SU-DHL-6 (cell line): ENCODE results near the gene COL25A1.

Experiments used
- H2AFZ ChIP-seq: fragments of 200-600 bp; sonication (generic); 2 replicates; pipeline ENCODE4 v1.6.1; 2014; ENCODE audit warnings: low read depth, mild to moderate bottlenecking, moderate library complexity, mixed read lengths, antibody characterized with exemption, low read length; ENCODE audit not compliant: severe bottlenecking
- H3F3A ChIP-seq: fragments of 200-600 bp; shearing (Covaris generic); 2 replicates; pipeline ENCODE4 v1.6.0; 2016; ENCODE audit warnings: antibody characterized with exemption, mild to moderate bottlenecking; ENCODE audit not compliant: insufficient read depth
- H3K27ac ChIP-seq: fragments of 200-600 bp; sonication (generic); 2 replicates; pipeline ENCODE4 v1.5.1; 2016; ENCODE audit warnings: low read depth, mild to moderate bottlenecking, low read length, moderate library complexity, mixed read lengths
- H3K27me3 ChIP-seq: fragments of 200-600 bp; sonication (generic), shearing (Covaris generic); 2 replicates; pipeline ENCODE4 v1.6.0; 2014; ENCODE audit warnings: mild to moderate bottlenecking, low read length
- H3K36me3 ChIP-seq: fragments of 200-600 bp; sonication (generic); 2 replicates; pipeline ENCODE4 v1.6.1; 2014; ENCODE audit warnings: mild to moderate bottlenecking, low read length, mixed read lengths
- H3K4me2 ChIP-seq: fragments of 300-600, 200-600 bp; shearing (Covaris generic), sonication (generic); 2 replicates; pipeline ENCODE4 v1.6.0; 2014; ENCODE audit warnings: low read length, low read depth, mild to moderate bottlenecking; ENCODE audit not compliant: poor library complexity, severe bottlenecking
- H3K4me3 ChIP-seq: fragments of 200-600 bp; sonication (generic); 2 replicates; pipeline ENCODE4 v1.5.1; 2014; ENCODE audit warnings: antibody characterized with exemption, low read length, mild to moderate bottlenecking, mixed read lengths; ENCODE audit not compliant: insufficient read depth, poor library complexity, severe bottlenecking
- H3K79me2 ChIP-seq: fragments of 200-600 bp; sonication (generic); 2 replicates; pipeline ENCODE4 v1.6.1; 2014; ENCODE audit warnings: mild to moderate bottlenecking, low read length, moderate library complexity; ENCODE audit not compliant: insufficient read depth
- H3K9ac ChIP-seq: fragments of 200-600 bp; sonication (generic); 2 replicates; pipeline ENCODE4 v1.7.0; 2014; ENCODE audit warnings: mild to moderate bottlenecking, low read length
- H3K9me2 ChIP-seq: fragments of 200-600 bp; sonication (generic); replicated peaks from 2 replicates; pipeline ENCODE4 v1.6.1; 2014; ENCODE audit warnings: low read length; ENCODE audit not compliant: insufficient read depth
- H3K9me3 ChIP-seq: fragments of 200-600 bp; sonication (generic); 2 replicates; pipeline ENCODE4 v1.6.1; 2014; ENCODE audit warnings: low read length, mixed read lengths; ENCODE audit not compliant: insufficient read depth
- H4K20me1 ChIP-seq: fragments of 200-600 bp; sonication (generic); 2 replicates; pipeline ENCODE4 v1.6.1; 2014; ENCODE audit warnings: low read depth, mild to moderate bottlenecking, antibody characterized with exemption, low read length, moderate library complexity, mixed read lengths
- CTCF ChIP-seq: fragments of 200-600 bp; sonication (generic); IDR thresholded peaks from one replicate; pipeline ENCODE4 v1.5.1; 2017; ENCODE audit warnings: antibody characterized with exemption, mild to moderate bottlenecking, low read length, moderate library complexity; ENCODE audit not compliant: insufficient read depth, poor library complexity, severe bottlenecking
- EZH2phosphoT487 ChIP-seq: fragments of 200-600 bp; sonication (generic), shearing (Covaris generic); conservative IDR thresholded peaks from 2 replicates; pipeline ENCODE4 v1.6.1; 2018; ENCODE audit warnings: mild to moderate bottlenecking, antibody characterized with exemption, low read length, moderate library complexity, mixed read lengths

COL25A1 gene

GRCh38 chr4:108978066-108978465 lies 324.4 kb downstream of the COL25A1 start:
- Histone ChIP-seq H2AFZ (no peak overlapping the region), H3F3A (no peaks in the 10 kb centered on the region), H4K20me1 (no peaks in the 10 kb centered on the region), H3K9me2 (no peaks in the 10 kb centered on the region), H3K27ac (no peak overlapping the region), H3K36me3 (no peaks in the 10 kb centered on the region), H3K9ac (no peak overlapping the region), H3K9me3 (no peaks in the 10 kb centered on the region), H3K4me3 (no peak overlapping the region), H3K79me2 (no peaks in the 10 kb centered on the region), H3K27me3 (no peaks in the 10 kb centered on the region), H3K4me2 (no peak overlapping the region)
- TF ChIP-seq CTCF = no peak
- TF ChIP-seq EZH2phosphoT487 = no peak

GRCh38 chr4:108972613-108973283 lies 329.7 kb downstream of the COL25A1 start:
- H3K79me2 ChIP-seq = no peaks in the 10 kb centered on the region
- TF ChIP-seq CTCF (no peak), EZH2phosphoT487 (no peak)

GRCh38 chr4:108971473-108971872 lies 331.0 kb downstream of the COL25A1 start:
- TF ChIP-seq EZH2phosphoT487 (no peak), CTCF (no peak)
- no peak overlapping the region for H3K27ac ChIP-seq
- H3K9ac ChIP-seq = no peak overlapping the region
- H3K79me2 ChIP-seq = no peaks in the 10 kb centered on the region
- no peaks in the 10 kb centered on the region for H3K36me3 ChIP-seq
- H3K9me3 ChIP-seq = no peaks in the 10 kb centered on the region
- no peak overlapping the region for H2AFZ ChIP-seq
- H3K9me2 ChIP-seq = no peaks in the 10 kb centered on the region
- no peak overlapping the region for H3K4me2 ChIP-seq
- no peaks in the 10 kb centered on the region for H4K20me1 ChIP-seq
- no peaks in the 10 kb centered on the region for H3F3A ChIP-seq
- H3K27me3 ChIP-seq = no peaks in the 10 kb centered on the region
- no peak overlapping the region for H3K4me3 ChIP-seq

More at GRCh38 chr4:108972613-108973283, 329.7 kb downstream of the COL25A1 start:
- Histone ChIP-seq H3K36me3 (no peaks in the 10 kb centered on the region), H3K9me2 (no peaks in the 10 kb centered on the region), H4K20me1 (no peaks in the 10 kb centered on the region), H2AFZ (no peak overlapping the region), H3K4me2 (no peak overlapping the region), H3K27me3 (no peaks in the 10 kb centered on the region), H3K4me3 (no peak overlapping the region), H3K9ac (no peak overlapping the region), H3F3A (no peaks in the 10 kb centered on the region), H3K27ac (no peak overlapping the region), H3K9me3 (no peaks in the 10 kb centered on the region)
